HepG2 (cell line): Measurements from ENCODE around the gene DCAF8. TPM values are rescaled to one million over a fixed set of nuclear protein-coding genes. Genes with fewer than 3 reads are reported as not detected.

Experiments used
- ATAC-seq: fragments of 200-7000 bp; cut with Tn5 transposase; 3 replicates; pipeline ENCODE4 v1.9.1; 2020; ENCODE audit warnings: mild to moderate bottlenecking, moderate library complexity
- BruUV-seq: library from RNA; stranded (reverse); fragments of 400-500 nt; replicated peaks from 2 replicates; lab custom pipeline; 2021; lab: Mats Ljungman, UMichigan
- CTCF ChIA-PET: fragments of 300-600 bp; formaldehyde crosslinking; extraction: SDS; loops from one replicate; lab custom pipeline; 2021; ENCODE audit warnings: low total read pairs, inconsistent platforms, low intra/inter-chr PET ratio; lab: Yijun Ruan, JAX
- POLR2A ChIA-PET: fragments of 350-600 bp; sonication (Branson Sonifier 250); formaldehyde crosslinking; loops from one replicate; lab custom pipeline; 2020; ENCODE audit warnings: antibody characterized with exemption, inconsistent platforms; lab: Yijun Ruan, JAX
- DNase-seq: peaks from one replicate; pipeline ENCODE4 v3.0.0-alpha.2; 2015; ENCODE audit warnings: low spot score
- FAIRE-seq: peaks from 3 replicates; lab custom pipeline; 2011; peaks lifted over from hg19 to GRCh38; lab: Jason Lieb, UNC
- H2AFZ ChIP-seq: one replicate; pipeline ENCODE4 v1.6.1; 2011; ENCODE audit warnings: low read length, inconsistent platforms
- H3K27ac ChIP-seq: fragments of 300-600 bp; 3 replicates; pipeline ENCODE4 v1.8.0; 2011; ENCODE audit warnings: mixed run types, mild to moderate bottlenecking, mixed read lengths, low read length, inconsistent platforms; ENCODE audit not compliant: insufficient read depth; ENCODE audit errors: extremely low read length
- H3K27me3 ChIP-seq, 2 experiments: fragments of 200-600 bp in 1 of 2; 2 replicates in 1 of 2; 3 replicates in 1 of 2; pipeline versions ENCODE4 v1.6.0 to v1.8.0; 2011; ENCODE audit warnings: low read length in 2 of 2, mild to moderate bottlenecking in 2 of 2, moderate library complexity in 2 of 2, inconsistent platforms in 1 of 2; ENCODE audit not compliant: insufficient read depth in 2 of 2, control insufficient read depth in 1 of 2
- H3K36me3 ChIP-seq, 2 experiments: fragments of 200-600 bp in 1 of 2; replicated peaks in 1 of 2; 2 replicates in 1 of 2; 3 replicates in 1 of 2; pipeline versions ENCODE4 v1.5.1 to v1.8.0; 2011; ENCODE audit warnings: low read length in 2 of 2, inconsistent platforms in 1 of 2; ENCODE audit not compliant: insufficient read depth in 2 of 2, control insufficient read depth in 1 of 2
- H3K4me1 ChIP-seq: 2 replicates; pipeline ENCODE4 v1.5.1; 2012; ENCODE audit warnings: low read length, inconsistent platforms; ENCODE audit not compliant: insufficient read depth
- H3K4me2 ChIP-seq: 2 replicates; pipeline ENCODE4 v1.6.0; 2011; ENCODE audit warnings: low read depth, low read length, inconsistent platforms
- H3K4me3 ChIP-seq, 3 experiments: fragments of 200-600 bp in 1 of 3; sonication (generic), shearing (Covaris generic) in 1 of 3; replicated peaks in 1 of 3; 2 replicates each; pipeline ENCODE4 v1.5.1; 2011 to 2016; ENCODE audit warnings: low read length in 3 of 3, inconsistent platforms in 2 of 3, low read depth in 2 of 3, mild to moderate bottlenecking in 2 of 3, control low read depth in 1 of 3, mixed read lengths in 1 of 3; ENCODE audit not compliant: insufficient read depth in 1 of 3
- H3K79me2 ChIP-seq: one replicate; pipeline ENCODE4 v1.6.1; 2011; ENCODE audit warnings: low read length, inconsistent platforms; ENCODE audit not compliant: insufficient read depth
- H3K9ac ChIP-seq: 2 replicates; pipeline ENCODE4 v1.6.0; 2011; ENCODE audit warnings: mild to moderate bottlenecking, low read depth, low read length, inconsistent platforms; ENCODE audit not compliant: insufficient read depth
- H3K9me3 ChIP-seq: 2 replicates; pipeline ENCODE4 v1.5.1; 2012; ENCODE audit warnings: mild to moderate bottlenecking, low read length
- H4K20me1 ChIP-seq: 2 replicates; pipeline ENCODE4 v1.6.0; 2011; ENCODE audit warnings: inconsistent platforms, mild to moderate bottlenecking, low read length, moderate library complexity; ENCODE audit not compliant: insufficient read depth
- CHD2 ChIP-seq: IDR thresholded peaks from 2 replicates; pipeline ENCODE4 v1.6.1; 2011; ENCODE audit warnings: low read depth, low read length, improper control_type of control experiment
- DMAP1 ChIP-seq: IDR thresholded peaks from 2 replicates; pipeline ENCODE4 v1.6.1; 2016
- RBM39 ChIP-seq: fragments of 200-400 bp; formaldehyde crosslinking; IDR thresholded peaks from one replicate; pipeline ENCODE4 v1.6.1; 2018; ENCODE audit warnings: antibody characterized with exemption, mild to moderate bottlenecking, low read depth, low read length; ENCODE audit not compliant: poor library complexity, severe bottlenecking
- ZMYM2 ChIP-seq: sonication (generic); formaldehyde crosslinking; IDR thresholded peaks from 2 replicates; pipeline ENCODE4 v1.8.0; 2022; ENCODE audit warnings: mild to moderate bottlenecking, missing genetic modification reagents
- ZNF350 ChIP-seq: sonication (generic); formaldehyde crosslinking; IDR thresholded peaks from 2 replicates; pipeline ENCODE4 v1.4.0; 2020; ENCODE audit warnings: mild to moderate bottlenecking, low read depth, missing genetic modification reagents, borderline replicate concordance
- ZNF615 ChIP-seq: sonication (generic); formaldehyde crosslinking; IDR thresholded peaks from 2 replicates; pipeline ENCODE4 v1.5.0; 2020; ENCODE audit warnings: mild to moderate bottlenecking, missing genetic modification reagents, borderline replicate concordance
- ZNF746 ChIP-seq: sonication (generic); formaldehyde crosslinking; IDR thresholded peaks from 2 replicates; pipeline ENCODE4 v1.8.0; 2022; ENCODE audit warnings: mild to moderate bottlenecking, missing genetic modification reagents
- ZNF761 ChIP-seq: sonication (generic); formaldehyde crosslinking; conservative IDR thresholded peaks from 2 replicates; pipeline ENCODE4 v1.4.0; 2020; ENCODE audit warnings: mild to moderate bottlenecking, missing genetic modification reagents
- ZNF766 ChIP-seq: sonication (generic); formaldehyde crosslinking; IDR thresholded peaks from 2 replicates; pipeline ENCODE4 v1.5.0; 2020; ENCODE audit warnings: missing genetic modification reagents, borderline replicate concordance
- WGBS: methylation state at CpG from one replicate; pipeline ENCODE4 v1.1.6; 2017; ENCODE audit warnings: low lambda C conversion rate; 5-methylcytosine and 5-hydroxymethylcytosine counted together
- in situ Hi-C: cut with HindIII; loops from 2 replicates; pipeline ENCODE4 v1.10.0; 2017; ENCODE audit warnings: low pct_unique_long_range_greater_than_20kb; ENCODE audit not compliant: extremely low pct_ligation_motif_present
- intact Hi-C: fragments of 100-400 bp; cut with micrococcal nuclease; formaldehyde crosslinking; loops from one replicate; pipeline ENCODE4 v1.10.0; 2022; ENCODE audit not compliant: unreplicated experiment
- polyA plus RNA-seq, 8 experiments: library from polyadenylated mRNA; depleted of rRNA in 3 of 8; stranded (reverse) in 7 of 8; unstranded in 1 of 8; fragments of >200 nt; fragmentation: Illumina TruSeq in 4 of 8; extraction: Trizol in 4 of 8; gene quantifications; 2 replicates each; pipeline versions ENCODE4 v1.2.1 to v1.2.3, GENCODE V29; 2011 to 2016; ENCODE audit warnings: low read depth in 4 of 8, missing spikeins in 1 of 8, mixed read lengths in 1 of 8; ENCODE audit not compliant: insufficient read depth in 1 of 8
- total RNA-seq, 5 experiments: library from RNA; depleted of rRNA; stranded (reverse); fragments of >200 nt; fragmentation: Illumina TruSeq; extraction: Trizol; gene quantifications; 2 replicates each; pipeline ENCODE4 v1.2.3, GENCODE V29; 2016; ENCODE audit warnings: low read depth in 1 of 5

Gene DCAF8
- total and polyA plus RNA-seq, 2 of the 13 experiments (the other 11 are each of a cell fraction or from before 2014, with no cell fraction given) = 73.4 to 79.8 TPM

DNA sequence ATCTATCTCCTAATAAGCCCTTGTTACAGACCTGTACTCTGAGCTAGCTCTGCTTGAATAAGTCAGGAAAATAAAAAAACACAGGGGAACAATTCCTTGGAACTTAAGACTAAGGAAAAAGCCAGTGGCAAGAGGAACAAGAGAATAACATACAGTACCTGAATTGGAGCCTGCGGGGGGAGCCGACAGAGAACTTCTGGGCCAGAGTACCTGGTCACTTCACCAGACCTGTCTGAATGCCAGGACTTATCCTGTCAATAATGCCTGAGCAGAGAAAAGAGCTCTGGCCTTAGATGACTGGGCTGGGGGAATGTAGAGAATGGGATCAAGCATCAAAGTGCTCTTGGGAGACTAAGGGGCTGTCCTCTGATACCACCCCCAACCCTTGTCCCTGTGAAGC, 42.0 kb downstream of the DCAF8 start:
- in situ Hi-C loops (no loop called here), intact Hi-C loops (no loop called here)
- WGBS = 92% methylated on average over 2 of the region's 2 CpGs
- no peak overlapping the region for H3K27ac ChIP-seq
- no peaks in the 10 kb centered on the region for H3K79me2 ChIP-seq
- H3K27me3 ChIP-seq = no peaks in the 10 kb centered on the region
- ATAC-seq = no peak
- ChIA-PET POLR2A (no interaction called here), CTCF (interaction anchor here (1.4 to 1.7 kb wide), 2 partner anchors 27 to 119 kb away, joined by 12 to 13 read pairs; no protein-coding TSS in a partner anchor)
- H3K9ac ChIP-seq = no peak overlapping the region
- H3K4me2 ChIP-seq = no peak overlapping the region
- TF ChIP-seq ZNF615 (CRISPR knock-in tag) (no peak), ZMYM2 (no peak), CHD2 (no peak), DMAP1 (CRISPR knock-in tag) (no peak), ZNF350 (CRISPR knock-in tag) (no peak), ZNF766 (CRISPR knock-in tag) (no peak), ZNF746 (CRISPR knock-in tag) (no peak), ZNF761 (CRISPR knock-in tag) (no peak), RBM39 (no peak)
- no TSS peak for BruUV-seq
- no peaks in the 10 kb centered on the region for H3K9me3 ChIP-seq
- no peak for DNase-seq
- H3K36me3 ChIP-seq = peaks cover 53 to 80% of the 10 kb centered on the region in 2 experiments
- H2AFZ ChIP-seq = no peak overlapping the region
- FAIRE-seq = no peak
- no peaks in the 10 kb centered on the region; the same call in 1 of the 2 replicates for H4K20me1 ChIP-seq
- no peak overlapping the region for H3K4me3 ChIP-seq
- H3K4me1 ChIP-seq = peaks cover 16% of the 10 kb centered on the region
